IMR-90 (cell line): ENCODE measurements around the gene NRN1. TPM values are rescaled to one million over a fixed set of nuclear protein-coding genes. Genes with fewer than 3 reads are reported as not detected.

ENCODE experiments used
- ATAC-seq: fragments of 200-7000 bp; cut with Tn5 transposase; 2 replicates; pipeline ENCODE4 v1.9.1; 2020; ENCODE audit warnings: low read depth, mild to moderate bottlenecking, moderate library complexity
- BruUV-seq: library from RNA; stranded (reverse); fragments of 400-500 nt; replicated peaks from 2 replicates; lab custom pipeline; 2021; lab: Mats Ljungman, UMichigan
- CTCF ChIA-PET: fragments of 300-600 bp; formaldehyde crosslinking; extraction: SDS; loops from one replicate; lab custom pipeline; 2021; ENCODE audit warnings: antibody characterized with exemption; lab: Yijun Ruan, JAX
- POLR2A ChIA-PET: fragments of 300-600 bp; sonication (Branson Sonifier 250); formaldehyde crosslinking; loops from one replicate; lab custom pipeline; 2022; ENCODE audit warnings: antibody characterized with exemption; ENCODE audit not compliant: unreplicated experiment; lab: Charles Lee
- DNase-seq: peaks from one replicate; pipeline ENCODE4 v3.0.0; 2013
- H2AFZ ChIP-seq: replicated peaks from 2 replicates; pipeline ENCODE3; 2013; ENCODE audit warnings: low read length, mild to moderate bottlenecking; ENCODE audit not compliant: poor library complexity
- H2AK5ac ChIP-seq: 2 replicates; pipeline ENCODE4 v1.6.1; 2013; ENCODE audit warnings: low read depth, low read length, inconsistent platforms
- H2AK9ac ChIP-seq: replicated peaks from 2 replicates; pipeline ENCODE3; 2013; ENCODE audit warnings: mild to moderate bottlenecking, low read depth, low read length, moderate library complexity; ENCODE audit not compliant: poor library complexity
- H2BK120ac ChIP-seq: 2 replicates; pipeline ENCODE4 v1.6.1; 2013; ENCODE audit warnings: low read depth, low read length, inconsistent platforms
- H2BK15ac ChIP-seq: 3 replicates; pipeline ENCODE4 v1.6.1; 2013; ENCODE audit warnings: low read depth, low read length, inconsistent platforms
- H2BK20ac ChIP-seq: 2 replicates; pipeline ENCODE4 v1.6.1; 2013; ENCODE audit warnings: low read depth, mild to moderate bottlenecking, inconsistent platforms, low read length, moderate library complexity
- H2BK5ac ChIP-seq: 2 replicates; pipeline ENCODE4 v1.6.1; 2013; ENCODE audit warnings: mild to moderate bottlenecking, low read depth, low read length, inconsistent platforms; ENCODE audit not compliant: poor library complexity, severe bottlenecking
- H3K14ac ChIP-seq: replicated peaks from 2 replicates; pipeline ENCODE4 v1.6.1; 2013; ENCODE audit warnings: low read depth, low read length, inconsistent platforms
- H3K18ac ChIP-seq: 2 replicates; pipeline ENCODE4 v1.6.1; 2013; ENCODE audit warnings: low read depth, low read length, control low read depth
- H3K23ac ChIP-seq: 2 replicates; pipeline ENCODE4 v1.6.1; 2013; ENCODE audit warnings: low read depth, low read length, inconsistent platforms
- H3K27ac ChIP-seq: 2 replicates; pipeline ENCODE4 v1.5.1; 2013; ENCODE audit warnings: mild to moderate bottlenecking, control low read depth, low read length; ENCODE audit not compliant: insufficient read depth
- H3K27me3 ChIP-seq: 2 replicates; pipeline ENCODE4 v1.6.1; 2013; ENCODE audit warnings: low read length; ENCODE audit not compliant: control insufficient read depth, insufficient read depth
- H3K36me3 ChIP-seq: 2 replicates; pipeline ENCODE4 v1.6.1; 2013; ENCODE audit warnings: low read length, mixed read lengths; ENCODE audit not compliant: control insufficient read depth, insufficient read depth
- H3K4ac ChIP-seq: 2 replicates; pipeline ENCODE4 v1.6.1; 2013; ENCODE audit warnings: low read depth, low read length, inconsistent platforms
- H3K4me1 ChIP-seq: 2 replicates; pipeline ENCODE4 v1.6.1; 2013; ENCODE audit warnings: low read length, mixed read lengths; ENCODE audit not compliant: control insufficient read depth, insufficient read depth
- H3K4me2 ChIP-seq: 2 replicates; pipeline ENCODE4 v1.6.1; 2013; ENCODE audit warnings: low read depth, mild to moderate bottlenecking, control low read depth, low read length, moderate library complexity
- H3K4me3 ChIP-seq: 2 replicates; pipeline ENCODE4 v1.5.1; 2013; ENCODE audit warnings: low read depth, mild to moderate bottlenecking, control low read depth, low read length, moderate library complexity; ENCODE audit not compliant: insufficient read depth
- H3K56ac ChIP-seq: 2 replicates; pipeline ENCODE4 v1.6.1; 2013; ENCODE audit warnings: low read length, inconsistent platforms; ENCODE audit not compliant: insufficient read depth; ENCODE audit errors: extremely low read depth
- H3K79me1 ChIP-seq, 2 experiments: 2 replicates each; pipeline ENCODE4 v1.6.1; 2013; ENCODE audit warnings: low read length in 2 of 2, inconsistent platforms in 1 of 2, low read depth in 1 of 2
- H3K9ac ChIP-seq: 2 replicates; pipeline ENCODE4 v1.6.1; 2013; ENCODE audit warnings: low read depth, low read length, control low read depth
- H3K9me1 ChIP-seq: 2 replicates; pipeline ENCODE4 v1.6.1; 2013; ENCODE audit warnings: low read length, inconsistent platforms; ENCODE audit not compliant: insufficient read depth
- H3K9me3 ChIP-seq: 2 replicates; pipeline ENCODE4 v1.6.1; 2013; ENCODE audit warnings: low read length; ENCODE audit not compliant: control insufficient read depth, insufficient read depth
- H4K20me1 ChIP-seq: 2 replicates; pipeline ENCODE4 v1.6.1; 2013; ENCODE audit warnings: low read length, inconsistent platforms; ENCODE audit not compliant: insufficient read depth
- H4K5ac ChIP-seq: 2 replicates; pipeline ENCODE4 v1.6.1; 2013; ENCODE audit warnings: mild to moderate bottlenecking, low read depth, low read length, control low read depth
- H4K8ac ChIP-seq, 2 experiments: 2 replicates each; pipeline ENCODE4 v1.6.1; 2013; ENCODE audit warnings: low read depth in 2 of 2, low read length in 2 of 2, control low read depth in 1 of 2, inconsistent platforms in 1 of 2
- H4K91ac ChIP-seq: 2 replicates; pipeline ENCODE4 v1.6.1; 2013; ENCODE audit warnings: low read depth, low read length, inconsistent platforms; ENCODE audit not compliant: insufficient read depth
- CEBPB ChIP-seq: IDR thresholded peaks from 2 replicates; pipeline ENCODE4 v1.6.1; 2012; ENCODE audit warnings: low read depth, low read length, improper control_type of control experiment
- MAZ ChIP-seq: IDR thresholded peaks from 2 replicates; pipeline ENCODE4 v1.6.1; 2012; ENCODE audit warnings: low read depth, mild to moderate bottlenecking, low read length, improper control_type of control experiment, moderate library complexity, borderline replicate concordance
- POLR2A ChIP-seq: IDR thresholded peaks from 2 replicates; pipeline ENCODE4 v1.6.1; 2012; ENCODE audit warnings: mild to moderate bottlenecking, low read depth, low read length
- RAD21 ChIP-seq: IDR thresholded peaks from 2 replicates; pipeline ENCODE4 v1.6.1; 2012; ENCODE audit warnings: low read length, improper control_type of control experiment
- RCOR1 ChIP-seq: IDR thresholded peaks from 2 replicates; pipeline ENCODE4 v1.6.1; 2012; ENCODE audit warnings: mild to moderate bottlenecking, low read length, improper control_type of control experiment; ENCODE audit not compliant: insufficient replicate concordance
- WGBS, 2 experiments: methylation state at CpG; one replicate each; pipeline versions ENCODE4 v1.1.5 to v1.1.7; 2013; ENCODE audit warnings: missing lambda C conversion rate in 2 of 2; ENCODE audit not compliant: insufficient read length in 1 of 2; ENCODE audit errors: extremely low coverage in 2 of 2; 5-methylcytosine and 5-hydroxymethylcytosine counted together
- dilution Hi-C: fragments of 300-500 bp; cut with HindIII; formaldehyde crosslinking; loops from one replicate; pipeline ENCODE4 v1.14.3; 2018; ENCODE audit warnings: low sequenced_read_pairs; ENCODE audit not compliant: unreplicated experiment
- in situ Hi-C: fragments of 300-500 bp; cut with MboI; formaldehyde crosslinking; loops from 3 replicates; pipeline ENCODE4 v1.14.3; 2019; ENCODE audit warnings: low sequenced_read_pairs, inconsistent platforms, mixed read lengths
- intact Hi-C: fragments of 100-400 bp; cut with micrococcal nuclease; formaldehyde crosslinking; loops from 2 replicates; pipeline ENCODE4 v1.10.0; 2022
- polyA plus RNA-seq, 3 experiments: library from polyadenylated mRNA; depleted of rRNA; stranded (reverse); fragments of >200 nt; gene quantifications; 2 replicates each; pipeline ENCODE4 v1.2.3, GENCODE V29; 2012; ENCODE audit warnings: low replicate concordance in 1 of 3
- total RNA-seq: library from RNA; depleted of rRNA; stranded (reverse); fragments of >200 nt; gene quantifications from 2 replicates; pipeline ENCODE4 v1.2.3, GENCODE V29; 2012
- TF ChIP-seq, protein P1 (sequence below): conservative IDR thresholded peaks from 2 replicates; pipeline ENCODE4 v1.5.1; 2012; ENCODE audit warnings: mild to moderate bottlenecking, low read depth, low read length, improper control_type of control experiment

NRN1 gene
- total and polyA plus RNA-seq, 2 of the 4 experiments (the other 2 are of a cell fraction): not detected

DNA sequence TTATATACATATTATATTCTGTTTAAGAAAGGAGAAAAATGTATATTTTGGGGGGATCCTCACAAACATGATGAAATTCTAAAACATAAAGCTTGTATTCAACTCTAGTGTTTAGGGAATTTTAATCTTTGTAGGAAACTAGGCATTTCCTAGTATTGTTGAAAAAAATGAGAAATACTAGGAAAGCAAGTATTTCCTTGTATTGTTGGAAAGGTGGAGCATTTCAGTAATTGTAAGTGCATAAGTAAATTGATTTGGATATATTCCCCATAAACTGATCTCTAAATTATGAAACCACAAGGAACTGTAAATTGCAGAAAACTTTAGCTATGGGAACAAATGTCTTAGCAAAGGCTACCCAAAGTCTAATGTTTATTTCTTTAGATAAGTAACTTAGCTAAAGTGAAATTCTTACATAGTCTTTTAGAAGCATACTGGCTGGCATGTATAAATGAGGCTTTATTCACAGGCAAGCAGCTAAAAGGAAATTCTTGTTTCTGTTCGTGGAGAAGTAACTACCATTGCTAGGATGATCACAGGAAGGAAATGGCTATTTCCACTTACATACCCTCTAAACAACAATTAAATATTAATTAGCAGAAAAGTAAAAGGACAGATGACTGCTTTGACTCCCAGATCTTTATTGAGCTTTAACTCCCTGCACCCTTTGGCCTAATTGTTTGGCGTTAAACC lies 19.9 kb upstream of the NRN1 start:
- Histone ChIP-seq H3K4me2 (no peak overlapping the region), H3K56ac (no peak overlapping the region), H2AFZ (no peak overlapping the region), H3K4ac (no peak overlapping the region), H2BK20ac (no peak overlapping the region), H2BK5ac (no peak overlapping the region), H4K8ac (no peak overlapping the region), H3K4me3 (no peak overlapping the region), H3K9me1 (no peaks in the 10 kb centered on the region), H3K36me3 (no peaks in the 10 kb centered on the region), H3K79me1 (no peaks in the 10 kb centered on the region), H2BK15ac (no peak overlapping the region), H3K27ac (no peak overlapping the region), H4K5ac (no peak overlapping the region), H3K4me1 (no peaks in the 10 kb centered on the region), H2AK5ac (no peak overlapping the region), H2BK120ac (no peak overlapping the region), H4K91ac (no peak overlapping the region), H4K20me1 (no peaks in the 10 kb centered on the region), H3K18ac (no peak overlapping the region), H3K23ac (no peak overlapping the region), H3K9ac (no peak overlapping the region), H3K9me3 (0 out of 2 replicates have a peak, but pooled peaks cover 4% of the 10 kb centered on the region), H3K14ac (no peak overlapping the region), H3K27me3 (no peaks in the 10 kb centered on the region), H2AK9ac (no peak overlapping the region)
- WGBS, 2 experiments: no CpG with 5 or more reads among the region's 2 CpGs
- no peak for ATAC-seq
- POLR2A ChIA-PET: no interaction called here
- no peak for DNase-seq
- dilution Hi-C loops: no loop called here
- TF ChIP-seq CEBPB: no peak
- no peak for TF ChIP-seq RAD21
- no peak for TF ChIP-seq POLR2A
- TF ChIP-seq MAZ: no peak
- no peak for TF ChIP-seq RCOR1
- TF ChIP-seq, protein P1, sequence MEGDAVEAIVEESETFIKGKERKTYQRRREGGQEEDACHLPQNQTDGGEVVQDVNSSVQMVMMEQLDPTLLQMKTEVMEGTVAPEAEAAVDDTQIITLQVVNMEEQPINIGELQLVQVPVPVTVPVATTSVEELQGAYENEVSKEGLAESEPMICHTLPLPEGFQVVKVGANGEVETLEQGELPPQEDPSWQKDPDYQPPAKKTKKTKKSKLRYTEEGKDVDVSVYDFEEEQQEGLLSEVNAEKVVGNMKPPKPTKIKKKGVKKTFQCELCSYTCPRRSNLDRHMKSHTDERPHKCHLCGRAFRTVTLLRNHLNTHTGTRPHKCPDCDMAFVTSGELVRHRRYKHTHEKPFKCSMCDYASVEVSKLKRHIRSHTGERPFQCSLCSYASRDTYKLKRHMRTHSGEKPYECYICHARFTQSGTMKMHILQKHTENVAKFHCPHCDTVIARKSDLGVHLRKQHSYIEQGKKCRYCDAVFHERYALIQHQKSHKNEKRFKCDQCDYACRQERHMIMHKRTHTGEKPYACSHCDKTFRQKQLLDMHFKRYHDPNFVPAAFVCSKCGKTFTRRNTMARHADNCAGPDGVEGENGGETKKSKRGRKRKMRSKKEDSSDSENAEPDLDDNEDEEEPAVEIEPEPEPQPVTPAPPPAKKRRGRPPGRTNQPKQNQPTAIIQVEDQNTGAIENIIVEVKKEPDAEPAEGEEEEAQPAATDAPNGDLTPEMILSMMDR: no peak
- intact Hi-C loops: no loop called here
- CTCF ChIA-PET: no interaction called here
- in situ Hi-C loops: no loop called here
- BruUV-seq: no TSS peak
